Esophagus (tissue), 2 donors: Measurements from ENCODE around the gene ANKRD10. TPM values are rescaled to one million over a fixed set of nuclear protein-coding genes. Genes with fewer than 3 reads are reported as not detected.

Experiments
- H3K27ac ChIP-seq, 2 donors: one replicate each; pipeline ENCODE4 v1.5.1; 2013; ENCODE audit warnings: low read depth in 2 of 2, mild to moderate bottlenecking in 2 of 2, inconsistent platforms in 1 of 2, low read length in 1 of 2, moderate library complexity in 1 of 2
- H3K27me3 ChIP-seq, 2 donors: one replicate each; pipeline ENCODE4 v1.6.1; 2013; ENCODE audit warnings: low read length in 2 of 2, control low read depth in 1 of 2, mild to moderate bottlenecking in 1 of 2; ENCODE audit not compliant: insufficient read depth in 2 of 2, control insufficient read depth in 1 of 2
- H3K36me3 ChIP-seq, 2 donors: one replicate each; pipeline ENCODE4 v1.6.1; 2013; ENCODE audit warnings: low read length in 1 of 2; ENCODE audit not compliant: control insufficient read depth in 2 of 2, insufficient read depth in 2 of 2
- H3K4me1 ChIP-seq, 2 donors: one replicate each; pipeline ENCODE4 v1.6.1; 2013; ENCODE audit warnings: low read length in 1 of 2; ENCODE audit not compliant: control insufficient read depth in 2 of 2, insufficient read depth in 2 of 2
- H3K4me3 ChIP-seq, 2 donors: one replicate each; pipeline ENCODE4 v1.5.1; 2013; ENCODE audit warnings: low read length in 2 of 2, mild to moderate bottlenecking in 2 of 2, low read depth in 1 of 2, moderate library complexity in 1 of 2
- H3K9me3 ChIP-seq, 2 donors: one replicate each; pipeline ENCODE4 v1.6.1; 2013; ENCODE audit warnings: mild to moderate bottlenecking in 2 of 2, low read depth in 1 of 2, low read length in 1 of 2, moderate library complexity in 1 of 2; ENCODE audit not compliant: control insufficient read depth in 2 of 2, insufficient read depth in 1 of 2
- WGBS, 2 donors: extraction: QIAGEN DNeasy Blood & Tissue Kit; methylation state at CpG; one replicate each; pipeline ENCODE4 v1.1.7; 2013; 5-methylcytosine and 5-hydroxymethylcytosine counted together
- polyA plus RNA-seq, 2 donors: library from polyadenylated mRNA; stranded (reverse); fragments of 200-250 nt; gene quantifications; one replicate each; pipeline ENCODE4 v1.2.3, GENCODE V29; 2013
- donor health status: healthy with polysubstance abuse.
- donor health status: Bipolar disorder and iron deficiency.

Gene ANKRD10
- polyA plus RNA-seq, 2 donors, result 19.7 to 34.4 TPM

- H3K4me1 ChIP-seq, result no peaks in the 10 kb centered on the region
- no peaks in the 10 kb centered on the region for H3K9me3 ChIP-seq
- H3K27ac ChIP-seq, result no peak overlapping the region
- no peaks in the 10 kb centered on the region for H3K27me3 ChIP-seq
- WGBS, 2 donors, result 67 to 80% methylated on average over 2 of the region's 2 CpGs
- H3K4me3 ChIP-seq, result no peak overlapping the region
- H3K36me3 ChIP-seq, result no peaks in the 10 kb centered on the region
These were observed 78.3 kb downstream of the ANKRD10 start for GRCh38 chr13:110836605-110836903.

- no peaks in the 10 kb centered on the region for H3K36me3 ChIP-seq
- no peaks in the 10 kb centered on the region for H3K9me3 ChIP-seq
- H3K27ac ChIP-seq, result no peak overlapping the region
- no peaks in the 10 kb centered on the region for H3K27me3 ChIP-seq
- 62 to 71% methylated on average over 7 of the region's 7 CpGs for WGBS, 2 donors
- no peaks in the 10 kb centered on the region for H3K4me1 ChIP-seq
- H3K4me3 ChIP-seq, result no peak overlapping the region
These were observed 78.9 kb downstream of the ANKRD10 start for GRCh38 chr13:110835721-110836604.

- H3K9me3 ChIP-seq, result no peaks in the 10 kb centered on the region
- no peak overlapping the region for H3K4me3 ChIP-seq
- 79 to 80% methylated on average over 7 of the region's 7 CpGs for WGBS, 2 donors
- no peak overlapping the region for H3K27ac ChIP-seq
- H3K27me3 ChIP-seq, result no peaks in the 10 kb centered on the region
- H3K4me1 ChIP-seq, result no peaks in the 10 kb centered on the region
- no peaks in the 10 kb centered on the region for H3K36me3 ChIP-seq
These were observed 80.3 kb downstream of the ANKRD10 start for GRCh38 chr13:110834572-110834971.

DNA sequence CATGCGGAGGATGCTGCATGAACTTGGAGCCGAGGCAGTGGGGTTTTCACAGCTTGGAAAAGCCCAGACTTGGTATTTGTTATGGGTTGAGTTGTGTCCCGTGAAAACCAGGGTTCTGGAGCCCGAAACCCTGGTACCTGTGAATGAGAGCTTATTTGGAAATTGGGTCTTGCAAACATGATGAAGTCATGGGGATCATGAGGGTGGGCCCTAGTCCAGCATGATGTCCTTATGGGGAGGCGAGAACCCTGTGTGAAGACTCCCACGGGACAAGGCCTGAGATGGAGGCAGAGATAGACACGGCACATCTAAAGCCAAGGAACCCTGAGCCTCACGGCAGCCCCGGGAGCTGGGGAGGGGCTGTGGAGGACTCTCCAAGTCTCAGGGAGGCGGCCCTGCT, 82.3 kb downstream of the ANKRD10 start:
- WGBS, 2 donors, result 77 to 81% methylated on average over 10 of the region's 10 CpGs
- Histone ChIP-seq H3K27me3 (no peaks in the 10 kb centered on the region), H3K4me3 (no peak overlapping the region), H3K27ac (no peak overlapping the region), H3K4me1 (no peaks in the 10 kb centered on the region), H3K9me3 (no peaks in the 10 kb centered on the region), H3K36me3 (no peaks in the 10 kb centered on the region)

GRCh38 chr13:110832205-110832479, 82.7 kb downstream of the ANKRD10 start:
- no peak overlapping the region for H3K27ac ChIP-seq
- no peaks in the 10 kb centered on the region for H3K9me3 ChIP-seq
- WGBS, 2 donors, result 85 to 92% methylated on average over 3 of the region's 3 CpGs

GRCh38 chr13:110831437-110832204, 83.2 kb downstream of the ANKRD10 start:
- Histone ChIP-seq H3K27me3 (no peaks in the 10 kb centered on the region), H3K4me3 (no peak overlapping the region), H3K36me3 (no peaks in the 10 kb centered on the region), H3K4me1 (no peaks in the 10 kb centered on the region), H3K27ac (no peak overlapping the region), H3K9me3 (no peaks in the 10 kb centered on the region)
- 85 to 90% methylated on average over 14 of the region's 14 CpGs for WGBS, 2 donors

More at GRCh38 chr13:110832205-110832479, 82.7 kb downstream of the ANKRD10 start:
- no peak overlapping the region for H3K4me3 ChIP-seq
- H3K4me1 ChIP-seq, result no peaks in the 10 kb centered on the region
- no peaks in the 10 kb centered on the region for H3K36me3 ChIP-seq
- no peaks in the 10 kb centered on the region for H3K27me3 ChIP-seq

- 60 to 65% methylated on average over 15 to 16 of the region's 16 CpGs for WGBS, 2 donors
- Histone ChIP-seq H3K27me3 (no peaks in the 10 kb centered on the region), H3K9me3 (no peaks in the 10 kb centered on the region), H3K4me1 (no peaks in the 10 kb centered on the region), H3K27ac (no peak overlapping the region), H3K4me3 (no peak overlapping the region), H3K36me3 (no peaks in the 10 kb centered on the region)
These were observed 84.0 kb downstream of the ANKRD10 start for GRCh38 chr13:110830800-110831371.

DNA sequence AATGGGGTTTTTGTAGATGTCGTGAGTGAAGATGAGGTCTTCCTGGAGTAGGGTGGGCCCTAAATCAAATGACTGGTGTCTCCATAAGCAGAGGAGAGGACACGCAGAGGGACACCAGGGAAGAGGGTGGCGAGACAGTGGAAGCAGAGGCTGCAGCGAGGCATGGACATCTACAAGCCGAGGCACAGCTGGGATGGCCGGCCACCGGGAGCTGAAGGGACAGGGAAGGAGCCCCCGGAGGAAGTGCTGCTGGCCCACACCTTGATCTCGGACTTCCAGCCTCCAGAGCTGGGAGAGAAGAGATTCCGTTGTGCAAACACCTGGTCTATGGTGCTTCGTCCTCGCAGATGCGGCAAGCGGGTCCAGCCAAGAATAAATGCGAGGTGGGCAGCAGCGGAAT, 84.5 kb downstream of the ANKRD10 start:
- Histone ChIP-seq H3K4me1 (no peaks in the 10 kb centered on the region), H3K9me3 (no peaks in the 10 kb centered on the region), H3K4me3 (no peak overlapping the region), H3K36me3 (no peaks in the 10 kb centered on the region), H3K27ac (no peak overlapping the region), H3K27me3 (no peaks in the 10 kb centered on the region)
- 81 to 84% methylated on average over 16 of the region's 16 CpGs for WGBS, 2 donors

- no peak overlapping the region for H3K27ac ChIP-seq
- WGBS, 2 donors, result 87 to 97% methylated on average over 8 of the region's 8 CpGs
- no peaks in the 10 kb centered on the region for H3K4me1 ChIP-seq
- H3K4me3 ChIP-seq, result no peak overlapping the region
- no peaks in the 10 kb centered on the region for H3K27me3 ChIP-seq
- no peaks in the 10 kb centered on the region for H3K9me3 ChIP-seq
- H3K36me3 ChIP-seq, result no peaks in the 10 kb centered on the region
These were observed 85.4 kb downstream of the ANKRD10 start for GRCh38 chr13:110829486-110829885.
